H9 (cell line): ENCODE measurements around the gene TM9SF4. TPM values are rescaled to one million over a fixed set of nuclear protein-coding genes. Genes with fewer than 3 reads are reported as not detected.
"Not testable (repeated sequence)": the region's sequence is repeated elsewhere in the genome, so short reads cannot be mapped to it uniquely, and the experiment has no call there.

Source experiments
- DNase-seq: peaks from one replicate; pipeline ENCODE4 v3.0.0-alpha.2; 2017
- H2AFZ ChIP-seq: one replicate; pipeline ENCODE4 v1.6.1; 2013; ENCODE audit warnings: mild to moderate bottlenecking, low read length, control low read depth, moderate library complexity
- H2AK5ac ChIP-seq: 2 replicates; pipeline ENCODE4 v1.6.1; 2013; ENCODE audit warnings: low read length, control low read depth, mixed read lengths; ENCODE audit not compliant: insufficient read length
- H2BK120ac ChIP-seq: one replicate; pipeline ENCODE4 v1.6.1; 2013; ENCODE audit warnings: low read depth, mild to moderate bottlenecking, low read length, control low read depth, inconsistent platforms; ENCODE audit not compliant: poor library complexity, severe bottlenecking
- H2BK12ac ChIP-seq: 2 replicates; pipeline ENCODE4 v1.6.1; 2013; ENCODE audit warnings: low read length, control low read depth, mixed read lengths, low read depth; ENCODE audit not compliant: insufficient read length
- H2BK15ac ChIP-seq: 2 replicates; pipeline ENCODE4 v1.6.1; 2013; ENCODE audit warnings: low read depth, low read length, control low read depth
- H2BK20ac ChIP-seq: one replicate; pipeline ENCODE4 v1.6.1; 2013; ENCODE audit warnings: low read depth, mild to moderate bottlenecking, low read length, control low read depth, inconsistent platforms; ENCODE audit not compliant: poor library complexity, severe bottlenecking
- H2BK5ac ChIP-seq: 2 replicates; pipeline ENCODE4 v1.6.1; 2013; ENCODE audit warnings: low read length, control low read depth, mixed read lengths; ENCODE audit not compliant: insufficient read length
- H3K14ac ChIP-seq: 2 replicates; pipeline ENCODE4 v1.6.1; 2013; ENCODE audit warnings: low read length, control low read depth; ENCODE audit not compliant: insufficient read depth
- H3K18ac ChIP-seq: 2 replicates; pipeline ENCODE4 v1.6.1; 2013; ENCODE audit warnings: low read depth, mild to moderate bottlenecking, mixed read lengths, low read length, control low read depth; ENCODE audit not compliant: insufficient read length
- H3K23ac ChIP-seq: 2 replicates; pipeline ENCODE4 v1.6.1; 2013; ENCODE audit warnings: low read length, control low read depth, mixed read lengths, low read depth; ENCODE audit not compliant: insufficient read length
- H3K23me2 ChIP-seq: 2 replicates; pipeline ENCODE4 v1.6.1; 2013; ENCODE audit warnings: low read depth, mild to moderate bottlenecking, mixed read lengths, low read length, control low read depth; ENCODE audit not compliant: insufficient read length, poor library complexity, severe bottlenecking
- H3K27ac ChIP-seq: 2 replicates; pipeline ENCODE4 v1.5.1; 2013; ENCODE audit warnings: low read length, control low read depth, mixed read lengths, low read depth; ENCODE audit not compliant: insufficient read length
- H3K27me3 ChIP-seq: 2 replicates; pipeline ENCODE4 v1.6.1; 2013; ENCODE audit warnings: low read length, control low read depth, inconsistent platforms; ENCODE audit not compliant: insufficient read depth
- H3K4ac ChIP-seq: 2 replicates; pipeline ENCODE4 v1.6.1; 2013; ENCODE audit warnings: low read depth, mild to moderate bottlenecking, control low read depth, inconsistent platforms, low read length, moderate library complexity
- H3K4me1 ChIP-seq: 2 replicates; pipeline ENCODE4 v1.6.1; 2013; ENCODE audit warnings: low read length, control low read depth, inconsistent platforms; ENCODE audit not compliant: insufficient read depth
- H3K4me2 ChIP-seq: 2 replicates; pipeline ENCODE4 v1.6.1; 2013; ENCODE audit warnings: low read length, control low read depth, mixed read lengths; ENCODE audit not compliant: insufficient read length, insufficient read depth
- H3K56ac ChIP-seq: 2 replicates; pipeline ENCODE4 v1.6.1; 2013; ENCODE audit warnings: low read depth, mild to moderate bottlenecking, mixed read lengths, low read length, control low read depth; ENCODE audit not compliant: insufficient read length
- H3K79me1 ChIP-seq: 2 replicates; pipeline ENCODE4 v1.6.1; 2013; ENCODE audit warnings: low read depth, mild to moderate bottlenecking, moderate library complexity, low read length, control low read depth, inconsistent platforms; ENCODE audit not compliant: insufficient read depth, poor library complexity, severe bottlenecking
- H3K79me2 ChIP-seq: 2 replicates; pipeline ENCODE4 v1.6.1; 2013; ENCODE audit warnings: low read length, control low read depth, inconsistent platforms; ENCODE audit not compliant: insufficient read depth
- H3K9ac ChIP-seq: 2 replicates; pipeline ENCODE4 v1.6.1; 2013; ENCODE audit warnings: low read length, control low read depth, mixed read lengths; ENCODE audit not compliant: insufficient read length; ENCODE audit errors: extremely low read depth
- H3K9me3 ChIP-seq: one replicate; pipeline ENCODE4 v1.6.1; 2013; ENCODE audit warnings: low read depth, low read length, inconsistent platforms; ENCODE audit not compliant: control insufficient read depth
- H3T11ph ChIP-seq: one replicate; pipeline ENCODE4 v1.6.1; 2013; ENCODE audit warnings: mild to moderate bottlenecking, low read length, control low read depth, inconsistent platforms
- H4K20me1 ChIP-seq: one replicate; pipeline ENCODE4 v1.6.1; 2013; ENCODE audit not compliant: control insufficient read depth, insufficient read length, insufficient read depth
- H4K5ac ChIP-seq: 2 replicates; pipeline ENCODE4 v1.6.1; 2013; ENCODE audit warnings: low read depth, mild to moderate bottlenecking, mixed read lengths, low read length, control low read depth; ENCODE audit not compliant: insufficient read length
- H4K8ac ChIP-seq: replicated peaks from 2 replicates; pipeline ENCODE4 v1.6.1; 2013; ENCODE audit warnings: low read length, control low read depth, mixed read lengths, low read depth; ENCODE audit not compliant: insufficient read length
- H4K91ac ChIP-seq: 2 replicates; pipeline ENCODE4 v1.6.1; 2013; ENCODE audit warnings: low read depth, mild to moderate bottlenecking, moderate library complexity, mixed read lengths, low read length, control low read depth; ENCODE audit not compliant: insufficient read length
- H3K27ac Mint-ChIP-seq, 3 experiments: 2 replicates in 2 of 3; 3 replicates in 1 of 3; pipeline ENCODE4 v1.8.0; 2020 to 2021; ENCODE audit warnings: mixed read lengths in 3 of 3, mild to moderate bottlenecking in 1 of 3, moderate library complexity in 1 of 3
- H3K27me3 Mint-ChIP-seq: 2 replicates; pipeline ENCODE4 v1.8.0; 2021; ENCODE audit warnings: low read depth, mild to moderate bottlenecking, moderate library complexity, mixed read lengths
- H3K36me3 Mint-ChIP-seq, 3 experiments: 2 replicates in 2 of 3; 3 replicates in 1 of 3; pipeline ENCODE4 v1.8.0; 2020 to 2021; ENCODE audit warnings: low read depth in 3 of 3, mixed read lengths in 3 of 3; ENCODE audit not compliant: insufficient read depth in 1 of 3
- H3K4me1 Mint-ChIP-seq, 2 experiments: 2 replicates each; pipeline ENCODE4 v1.8.0; 2020; ENCODE audit warnings: mixed read lengths in 2 of 2
- H3K4me3 Mint-ChIP-seq, 2 experiments: 2 replicates in 1 of 2; 3 replicates in 1 of 2; pipeline ENCODE4 v1.8.0; 2020 to 2021; ENCODE audit warnings: mild to moderate bottlenecking in 2 of 2, mixed read lengths in 2 of 2, moderate library complexity in 1 of 2
- H3K9me3 Mint-ChIP-seq, 2 experiments: 2 replicates in 1 of 2; 3 replicates in 1 of 2; pipeline ENCODE4 v1.8.0; 2020; ENCODE audit warnings: mild to moderate bottlenecking in 2 of 2, mixed read lengths in 2 of 2, moderate library complexity in 1 of 2
- WGBS: extraction: QIAGEN DNeasy Blood & Tissue Kit; methylation state at CpG from one replicate; pipeline ENCODE4 v1.1.7; 2013; ENCODE audit warnings: missing lambda C conversion rate, low lambda C conversion rate, mixed read lengths; ENCODE audit not compliant: insufficient read length; ENCODE audit errors: extremely low coverage; 5-methylcytosine and 5-hydroxymethylcytosine counted together
- total RNA-seq: library from RNA; stranded (reverse); gene quantifications from 2 replicates; pipeline ENCODE4 v1.2.1, GENCODE V29; 2021
- TF ChIP-seq, protein P1 (sequence below): fragments of 200-600 bp; sonication (generic); conservative IDR thresholded peaks from 3 replicates; pipeline ENCODE4 v1.8.0; 2021; ENCODE audit warnings: antibody characterized with exemption, mild to moderate bottlenecking

Gene TM9SF4
- total RNA-seq, 1 experiment from 2014 or later: 62.3 TPM

DNA sequence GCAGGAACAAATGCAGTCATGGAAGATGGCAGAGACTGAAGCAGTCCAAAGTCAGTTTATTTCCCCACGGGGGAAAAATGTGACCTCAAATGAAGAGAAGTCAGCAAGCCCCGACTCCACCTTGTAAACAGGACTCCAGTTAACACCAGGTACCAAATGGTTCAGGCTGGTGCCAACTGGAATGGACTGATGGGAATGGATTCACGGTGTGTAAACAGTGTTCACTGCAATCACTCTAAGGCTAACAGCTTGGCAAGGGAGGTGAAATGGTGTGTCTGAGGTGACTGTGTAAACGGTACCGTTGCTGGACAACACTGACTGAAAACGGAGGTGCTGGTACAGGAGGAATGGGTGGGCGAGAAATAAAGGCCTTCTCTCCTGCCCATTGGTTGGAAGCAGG, 86.1 kb downstream of the TM9SF4 start:
- H3K18ac ChIP-seq: no peak overlapping the region
- no peak overlapping the region for H2BK20ac ChIP-seq
- H3K9me3 ChIP-seq: no peaks in the 10 kb centered on the region
- no peaks in the 10 kb centered on the region for H4K20me1 ChIP-seq
- H3K9me3 Mint-ChIP-seq: no peaks in the 10 kb centered on the region
- H3K56ac ChIP-seq: no peak overlapping the region
- no peak overlapping the region for H3K27ac ChIP-seq
- no peak overlapping the region for H3K4me3 Mint-ChIP-seq
- H4K5ac ChIP-seq: no peak overlapping the region
- no peak overlapping the region for H2BK15ac ChIP-seq
- no peak overlapping the region for H2BK12ac ChIP-seq
- no peak overlapping the region for H4K8ac ChIP-seq
- H4K91ac ChIP-seq: no peak overlapping the region
- no peak overlapping the region for H2BK120ac ChIP-seq
- TF ChIP-seq, protein P1, sequence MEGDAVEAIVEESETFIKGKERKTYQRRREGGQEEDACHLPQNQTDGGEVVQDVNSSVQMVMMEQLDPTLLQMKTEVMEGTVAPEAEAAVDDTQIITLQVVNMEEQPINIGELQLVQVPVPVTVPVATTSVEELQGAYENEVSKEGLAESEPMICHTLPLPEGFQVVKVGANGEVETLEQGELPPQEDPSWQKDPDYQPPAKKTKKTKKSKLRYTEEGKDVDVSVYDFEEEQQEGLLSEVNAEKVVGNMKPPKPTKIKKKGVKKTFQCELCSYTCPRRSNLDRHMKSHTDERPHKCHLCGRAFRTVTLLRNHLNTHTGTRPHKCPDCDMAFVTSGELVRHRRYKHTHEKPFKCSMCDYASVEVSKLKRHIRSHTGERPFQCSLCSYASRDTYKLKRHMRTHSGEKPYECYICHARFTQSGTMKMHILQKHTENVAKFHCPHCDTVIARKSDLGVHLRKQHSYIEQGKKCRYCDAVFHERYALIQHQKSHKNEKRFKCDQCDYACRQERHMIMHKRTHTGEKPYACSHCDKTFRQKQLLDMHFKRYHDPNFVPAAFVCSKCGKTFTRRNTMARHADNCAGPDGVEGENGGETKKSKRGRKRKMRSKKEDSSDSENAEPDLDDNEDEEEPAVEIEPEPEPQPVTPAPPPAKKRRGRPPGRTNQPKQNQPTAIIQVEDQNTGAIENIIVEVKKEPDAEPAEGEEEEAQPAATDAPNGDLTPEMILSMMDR: no peak
- no peak overlapping the region for H3K9ac ChIP-seq
- peaks cover 6 to 9% of the 10 kb centered on the region in 2 experiments for H3K4me1 Mint-ChIP-seq
- no peak overlapping the region for H3K4ac ChIP-seq
- H2AK5ac ChIP-seq: no peak overlapping the region
- H3K23ac ChIP-seq: no peak overlapping the region
- H3K36me3 Mint-ChIP-seq: peaks cover 34 to 79% (median 54%) of the 10 kb centered on the region in 3 experiments
- WGBS: no CpG with 5 or more reads among the region's 7 CpGs
- H3K79me1 ChIP-seq: no peaks in the 10 kb centered on the region
- H3K27me3 ChIP-seq: no peaks in the 10 kb centered on the region
- H3K14ac ChIP-seq: no peak overlapping the region
- no peak for DNase-seq
- no peak overlapping the region for H2AFZ ChIP-seq
- no peaks in the 10 kb centered on the region for H3K79me2 ChIP-seq
- no peak overlapping the region for H3T11ph ChIP-seq
- no peaks in the 10 kb centered on the region for H3K27me3 Mint-ChIP-seq
- H3K4me1 ChIP-seq: no peaks in the 10 kb centered on the region
- no peak overlapping the region for H3K27ac Mint-ChIP-seq
- H3K4me2 ChIP-seq: no peak overlapping the region
- peaks cover 2% of the 10 kb centered on the region for H3K23me2 ChIP-seq
- no peak overlapping the region for H2BK5ac ChIP-seq

DNA sequence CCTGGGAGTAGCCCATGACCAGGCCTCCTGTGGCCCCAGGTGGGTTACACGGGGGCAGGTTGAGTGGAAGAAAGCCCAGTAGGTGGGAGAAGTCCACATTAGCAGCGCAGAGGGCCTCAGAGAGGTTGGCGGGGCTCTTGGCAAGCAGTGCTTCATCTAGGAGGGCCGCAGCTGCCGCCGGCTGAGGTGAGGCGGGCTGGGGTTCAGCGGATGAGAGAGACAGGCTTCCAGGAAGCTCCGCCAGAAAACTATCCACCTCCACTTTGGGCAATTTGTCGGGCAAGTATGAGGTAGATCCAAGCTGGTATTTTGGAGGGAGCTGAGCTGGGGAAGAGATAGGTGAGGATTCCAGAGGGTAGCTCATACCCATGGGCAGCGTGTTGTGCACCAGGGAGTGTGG, 87.1 kb downstream of the TM9SF4 start:
- H2BK20ac ChIP-seq, H3K23me2 ChIP-seq, H3K79me2 ChIP-seq, H3K27ac Mint-ChIP-seq, H3K79me1 ChIP-seq, DNase-seq, H3T11ph ChIP-seq, H4K5ac ChIP-seq, H3K27me3 ChIP-seq, H2BK120ac ChIP-seq, H3K4me1 ChIP-seq, H3K4ac ChIP-seq, H3K18ac ChIP-seq, H4K8ac ChIP-seq, H3K56ac ChIP-seq, H3K27me3 Mint-ChIP-seq, H4K20me1 ChIP-seq, H3K9me3 ChIP-seq, H2AFZ ChIP-seq, H3K4me2 ChIP-seq, H3K9me3 Mint-ChIP-seq, H3K4me1 Mint-ChIP-seq, H2AK5ac ChIP-seq, H2BK12ac ChIP-seq, H2BK15ac ChIP-seq, H3K23ac ChIP-seq, H3K4me3 Mint-ChIP-seq, H3K27ac ChIP-seq, H2BK5ac ChIP-seq, H4K91ac ChIP-seq, H3K9ac ChIP-seq, H3K14ac ChIP-seq: not testable (repeated sequence)
- peaks cover 42 to 89% (median 64%) of the 10 kb centered on the region in 3 experiments for H3K36me3 Mint-ChIP-seq
- no CpG with 5 or more reads among the region's 11 CpGs for WGBS
